Hepatocyte (in vitro differentiated cells): ENCODE data around the gene LRCH1. TPM values are rescaled to one million over a fixed set of nuclear protein-coding genes. Genes with fewer than 3 reads are reported as not detected.

Experiments
- DNase-seq: peaks from one replicate; pipeline ENCODE4 v3.0.0-alpha.2; 2016; ENCODE audit warnings: low spot score
- H2AFZ ChIP-seq: fragments of 200-600 bp; sonication (generic); 2 replicates; pipeline ENCODE4 v1.6.0; 2016; ENCODE audit warnings: antibody characterized with exemption, mild to moderate bottlenecking
- H3K27ac ChIP-seq: fragments of 200-600 bp; sonication (generic); 2 replicates; pipeline ENCODE4 v1.5.1; 2016; ENCODE audit warnings: mild to moderate bottlenecking
- H3K27me3 ChIP-seq: fragments of 200-600 bp; sonication (generic); 2 replicates; pipeline ENCODE4 v1.6.1; 2016
- H3K36me3 ChIP-seq: fragments of 200-600 bp; sonication (generic); replicated peaks from 2 replicates; pipeline ENCODE4 v1.5.1; 2016; ENCODE audit warnings: low read depth; ENCODE audit not compliant: insufficient read depth
- H3K4me1 ChIP-seq: fragments of 200-600 bp; sonication (generic); 2 replicates; pipeline ENCODE4 v1.5.1; 2016; ENCODE audit warnings: mild to moderate bottlenecking, moderate library complexity; ENCODE audit not compliant: insufficient read depth
- H3K4me2 ChIP-seq: fragments of 200-600 bp; sonication (generic); 2 replicates; pipeline ENCODE4 v1.6.0; 2016
- H3K4me3 ChIP-seq: fragments of 200-600 bp; sonication (generic); 2 replicates; pipeline ENCODE4 v1.5.1; 2016; ENCODE audit warnings: mild to moderate bottlenecking
- H3K79me2 ChIP-seq: fragments of 200-600 bp; sonication (generic); 2 replicates; pipeline ENCODE4 v1.6.0; 2017; ENCODE audit warnings: mild to moderate bottlenecking
- H3K9me2 ChIP-seq: fragments of 200-600 bp; sonication (generic); replicated peaks from 2 replicates; pipeline ENCODE4 v1.6.0; 2017; ENCODE audit warnings: mild to moderate bottlenecking; ENCODE audit not compliant: insufficient read depth
- H3K9me3 ChIP-seq: fragments of 200-600 bp; sonication (generic); 2 replicates; pipeline ENCODE4 v1.5.1; 2016; ENCODE audit warnings: low read depth, mild to moderate bottlenecking
- H4K20me1 ChIP-seq: fragments of 200-600 bp; sonication (generic); 2 replicates; pipeline ENCODE4 v1.6.0; 2016; ENCODE audit warnings: mild to moderate bottlenecking; ENCODE audit not compliant: insufficient read depth, poor library complexity, severe bottlenecking
- CTCF ChIP-seq: fragments of 200-600 bp; sonication (generic); IDR thresholded peaks from 2 replicates; pipeline ENCODE4 v1.5.1; 2016; ENCODE audit warnings: antibody characterized with exemption, mild to moderate bottlenecking; ENCODE audit not compliant: poor library complexity
- EZH2 ChIP-seq: fragments of 200-600 bp; sonication (generic); IDR thresholded peaks from 2 replicates; pipeline ENCODE4 v1.6.1; 2016; ENCODE audit warnings: antibody characterized with exemption, mild to moderate bottlenecking, borderline replicate concordance
- EZH2phosphoT487 ChIP-seq: fragments of 200-600 bp; sonication (generic); IDR thresholded peaks from one replicate; pipeline ENCODE4 v1.6.1; 2018; ENCODE audit warnings: antibody characterized with exemption, mild to moderate bottlenecking, low read depth, moderate library complexity; ENCODE audit not compliant: unreplicated experiment, severe bottlenecking
- WGBS: methylation state at CpG from one replicate; pipeline ENCODE4 v1.1.6; 2016; ENCODE audit warnings: low lambda C conversion rate; ENCODE audit errors: missing lambda C conversion rate; 5-methylcytosine and 5-hydroxymethylcytosine counted together
- polyA plus RNA-seq: library from polyadenylated mRNA; unstranded; fragments of >200 nt; fragmentation: Nextera tagmentation; extraction: Ambion mirVana; gene quantifications from 2 replicates; pipeline ENCODE4 v1.2.1, GENCODE V29; 2016
- total RNA-seq: library from RNA; depleted of rRNA; stranded (reverse); fragments of >200 nt; gene quantifications from 2 replicates; pipeline ENCODE4 v1.2.3, GENCODE V29; 2014

Gene LRCH1
- total and polyA plus RNA-seq, 2 experiments from 2014 or later: 5.7 to 14.1 TPM

- no peak for DNase-seq
- H3K4me1 ChIP-seq: peaks cover 58% of the 10 kb centered on the region
- no peaks in the 10 kb centered on the region for H3K27me3 ChIP-seq
- H3K36me3 ChIP-seq: no peaks in the 10 kb centered on the region
- peak overlapping the region; percentile 39 for H3K4me2 ChIP-seq
- H2AFZ ChIP-seq: no peak overlapping the region
- H3K9me3 ChIP-seq: no peaks in the 10 kb centered on the region
- WGBS: 92% methylated on average over 5 of the region's 5 CpGs
- H4K20me1 ChIP-seq: peaks cover 6% of the 10 kb centered on the region
- TF ChIP-seq EZH2 (no peak), CTCF (no peak), EZH2phosphoT487 (no peak)
- H3K9me2 ChIP-seq: no peaks in the 10 kb centered on the region
- H3K27ac ChIP-seq: peak overlapping the region; percentile 60
- H3K4me3 ChIP-seq: no peak overlapping the region
- peaks cover 80% of the 10 kb centered on the region for H3K79me2 ChIP-seq
Measured at GRCh38 chr13:46617885-46618284, 64.9 kb downstream of the LRCH1 start.

- 88% methylated on average over 3 of the region's 3 CpGs for WGBS
- peaks cover 62% of the 10 kb centered on the region for H3K4me1 ChIP-seq
- H3K36me3 ChIP-seq: no peaks in the 10 kb centered on the region
- H3K27ac ChIP-seq: no peak overlapping the region
- H3K4me3 ChIP-seq: no peak overlapping the region
- no peak overlapping the region for H2AFZ ChIP-seq
- peaks cover 9% of the 10 kb centered on the region for H4K20me1 ChIP-seq
- no peaks in the 10 kb centered on the region for H3K27me3 ChIP-seq
- H3K79me2 ChIP-seq: peaks cover 80% of the 10 kb centered on the region
- TF ChIP-seq EZH2 (no peak), EZH2phosphoT487 (no peak), CTCF (no peak)
- no peaks in the 10 kb centered on the region for H3K9me3 ChIP-seq
- no peak for DNase-seq
- no peaks in the 10 kb centered on the region for H3K9me2 ChIP-seq
- H3K4me2 ChIP-seq: no peak overlapping the region
Measured at GRCh38 chr13:46618694-46619254, 65.8 kb downstream of the LRCH1 start.

GRCh38 chr13:46620029-46620428, 67.1 kb downstream of the LRCH1 start:
- TF ChIP-seq CTCF: no peak
- TF ChIP-seq EZH2: no peak
- no peak for TF ChIP-seq EZH2phosphoT487
- H4K20me1 ChIP-seq: peaks cover 9% of the 10 kb centered on the region
- H3K36me3 ChIP-seq: no peaks in the 10 kb centered on the region
- no peak overlapping the region for H2AFZ ChIP-seq
- WGBS: 93% methylated on average over 5 of the region's 5 CpGs
- no peak overlapping the region for H3K4me2 ChIP-seq
- DNase-seq: no peak
- H3K4me3 ChIP-seq: no peak overlapping the region
- no peaks in the 10 kb centered on the region for H3K27me3 ChIP-seq
- H3K9me3 ChIP-seq: no peaks in the 10 kb centered on the region
- H3K79me2 ChIP-seq: peaks cover 80% of the 10 kb centered on the region
- H3K27ac ChIP-seq: no peak overlapping the region
- H3K4me1 ChIP-seq: peaks cover 58% of the 10 kb centered on the region
- H3K9me2 ChIP-seq: no peaks in the 10 kb centered on the region

GRCh38 chr13:46620471-46620870, 67.5 kb downstream of the LRCH1 start:
- H3K36me3 ChIP-seq: no peaks in the 10 kb centered on the region
- H4K20me1 ChIP-seq: peaks cover 9% of the 10 kb centered on the region
- H3K79me2 ChIP-seq: peaks cover 82% of the 10 kb centered on the region
- H3K9me3 ChIP-seq: no peaks in the 10 kb centered on the region
- H3K4me1 ChIP-seq: peaks cover 54% of the 10 kb centered on the region
- no peak for DNase-seq
- H3K27me3 ChIP-seq: no peaks in the 10 kb centered on the region
- WGBS: 58% methylated on average over 2 of the region's 2 CpGs
- no peaks in the 10 kb centered on the region for H3K9me2 ChIP-seq
- H3K4me3 ChIP-seq: no peak overlapping the region
- TF ChIP-seq EZH2phosphoT487 (no peak), CTCF (no peak), EZH2 (no peak)
- H2AFZ ChIP-seq: no peak overlapping the region
- H3K4me2 ChIP-seq: no peak overlapping the region
- no peak overlapping the region for H3K27ac ChIP-seq
